ENCODE results near the gene MMP2. TPM values are rescaled to one million over a fixed set of nuclear protein-coding genes. Genes with fewer than 3 reads are reported as not detected.

MMP2 gene
- total and polyA plus RNA-seq, 2 of the 13 experiments (the other 11 are each of a cell fraction or from before 2014, with no cell fraction given) = 0.31 to 1.3 TPM

- in situ Hi-C loops (cut with HindIII; ENCODE audit: extremely low pct_ligation_motif_present, low pct_unique_long_range_greater_than_20kb) = no loop called here
- POLR2A ChIA-PET = no interaction called here
- Histone ChIP-seq H3K27me3 (ENCODE audit: control insufficient read depth in 1 of 2, insufficient read depth in 2 of 2, low read length in 2 of 2) (no peaks in the 10 kb centered on the region), H3K79me2 (ENCODE audit: insufficient read depth, low read length) (peaks cover 6% of the 10 kb centered on the region), H4K20me1 (ENCODE audit: insufficient read depth, low read length) (no peaks in the 10 kb centered on the region), H3K9ac (ENCODE audit: insufficient read depth, low read depth, low read length) (peak within 1 kb of the TSS; percentile 58), H3K4me3 (replicated peaks in 1 of 3; ENCODE audit: insufficient read depth in 1 of 3, low read depth in 2 of 3, low read length in 3 of 3) (peak within 1 kb of the TSS; percentile 69 to 88 (median 76)), H3K4me2 (ENCODE audit: low read depth, low read length) (peak within 1 kb of the TSS; percentile 93), H3K36me3 (replicated peaks in 1 of 2; ENCODE audit: control insufficient read depth in 1 of 2, insufficient read depth in 2 of 2, low read length in 2 of 2) (no peaks in the 10 kb centered on the region), H3K4me1 (ENCODE audit: insufficient read depth, low read length) (peaks cover 47% of the 10 kb centered on the region), H3K27ac (ENCODE audit: extremely low read length, insufficient read depth, low read length) (no peak within 1 kb of the TSS), H3K9me3 (ENCODE audit: low read length) (peaks cover 10% of the 10 kb centered on the region), H2AFZ (ENCODE audit: low read length) (no peak within 1 kb of the TSS)
- FAIRE-seq (no peak), ATAC-seq (peak; percentile 91), DNase-seq (ENCODE audit: low spot score) (peak; percentile 76)
- CTCF ChIA-PET (ENCODE audit: low intra/inter-chr PET ratio, low total read pairs) = no interaction called here
- intact Hi-C loops (cut with micrococcal nuclease; ENCODE audit: unreplicated experiment) = loop anchor here (2.0 to 5.0 kb wide), 2 partner anchors 113 to 134 kb away; no protein-coding TSS in a partner anchor
- WGBS (ENCODE audit: low lambda C conversion rate) = 5% methylated on average over 47 of the region's 61 CpGs
- no TSS peak for BruUV-seq (replicated peaks)
- TF ChIP-seq DR1 (CRISPR knock-in tag; IDR thresholded peaks at IDR 0.05) (0 out of 2 replicates have a peak, but pooled peaks have one; percentile 49), AFF4 (CRISPR knock-in tag; IDR thresholded peaks at IDR 0.05) (no peak), ATF2 (CRISPR knock-in tag; IDR thresholded peaks at IDR 0.05) (no peak), ATF7 (IDR thresholded peaks at IDR 0.05) (no peak), ATF7 (CRISPR knock-in tag; IDR thresholded peaks at IDR 0.05) (no peak), CBFB (CRISPR knock-in tag; IDR thresholded peaks at IDR 0.05) (no peak), RFX1 (IDR thresholded peaks at IDR 0.05) (no peak), ZNF337 (CRISPR knock-in tag; IDR thresholded peaks at IDR 0.05; ENCODE audit: borderline replicate concordance, low read depth) (no peak), ZBTB25 (CRISPR knock-in tag; IDR thresholded peaks at IDR 0.05) (no peak), PRDM10 (CRISPR knock-in tag; IDR thresholded peaks at IDR 0.05; ENCODE audit: low read depth) (no peak), ZNF703 (CRISPR knock-in tag; IDR thresholded peaks at IDR 0.05; ENCODE audit: borderline replicate concordance) (no peak), EP300 (IDR thresholded peaks at IDR 0.05; ENCODE audit: low read depth in 2 of 2, low read length in 2 of 2) (no peak), EP300 (CRISPR knock-in tag; IDR thresholded peaks at IDR 0.05; ENCODE audit: borderline replicate concordance) (no peak)
Measured at GRCh38 chr16:55508941-55509931, 30.2 kb downstream of the MMP2 start, which contains the start of gene LPCAT2. Gene LPCAT2, plus strand, starts transcription at chr16:55509072. Its CDS starts 110 bp downstream, at chr16:55509182.

All from HepG2 (cell line).